Measurements from ENCODE around the gene PCDHGA9.

- peak; percentile 74 for TF ChIP-seq CTCF (IDR thresholded peaks at IDR 0.05; ENCODE audit: insufficient read depth, low read length, poor library complexity, severe bottlenecking)
- TF ChIP-seq EZH2phosphoT487 (conservative IDR thresholded peaks at IDR 0.05; ENCODE audit: low read length) = no peak
Observed at GRCh38 chr5:141369994-141370848, 32.4 kb upstream of the PCDHGA9 start, which contains the start of gene PCDHGB3.
